Measurements from ENCODE around the gene MAML2. TPM values are rescaled to one million over a fixed set of nuclear protein-coding genes. Genes with fewer than 3 reads are reported as not detected.

Gene MAML2
- total and polyA plus RNA-seq, 2 of the 8 experiments (the other 6 are each of a cell fraction or from before 2014, with no cell fraction given), result 3.8 to 6.6 TPM

DNA sequence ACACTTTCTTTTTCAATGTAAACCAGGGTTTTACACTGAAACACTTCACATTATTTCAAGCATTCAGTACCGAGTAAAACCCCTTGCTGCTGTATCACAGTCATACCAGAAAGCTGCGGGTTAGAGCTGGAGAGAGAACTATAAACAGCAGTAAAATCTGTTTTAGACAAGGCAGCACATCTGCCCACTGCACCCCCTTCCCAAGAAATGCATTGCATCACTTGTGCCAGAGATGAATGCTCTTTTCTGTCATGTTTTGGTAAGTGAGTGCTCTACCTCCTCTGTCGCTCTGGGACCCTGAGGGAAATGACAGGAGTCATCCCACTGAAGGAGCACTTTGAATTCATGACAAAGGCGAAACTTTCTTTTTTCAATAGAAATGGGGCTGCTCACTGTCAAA lies 107.2 kb downstream of the MAML2 start (continued):
- TF ChIP-seq RFX5 (IDR thresholded peaks at IDR 0.05; ENCODE audit: borderline replicate concordance, low read depth, low read length), result no peak
